NCI-H1436 treated with DMSO at 0.1 percent for 48 hours (cell line): ENCODE results near the gene SYK.

Source experiments
- DNase-seq: peaks from one replicate; lab custom pipeline; 2025; lab: John Stamatoyannopoulos, UW

The SYK gene

GRCh38 chr9:90946982-90947381 is 145.4 kb downstream of the SYK start:
- no peak for DNase-seq
